Motor neuron (in vitro differentiated cells): ENCODE results near the gene POU2AF1. TPM values are rescaled to one million over a fixed set of nuclear protein-coding genes. Genes with fewer than 3 reads are reported as not detected.

Source experiments
- ATAC-seq, 8 experiments: fragments of 200-7000 bp; cut with Tn5 transposase; replicated peaks in 6 of 8; 2 replicates each; pipeline ENCODE4 v1.8.0; 2021; ENCODE audit warnings: mild to moderate bottlenecking in 8 of 8, moderate library complexity in 8 of 8
- H3K27ac ChIP-seq, 2 donors: fragments of 250-450 bp; sonication (Bioruptor Pico); 2 replicates each; pipeline ENCODE4 v1.9.0; 2021; ENCODE audit warnings: antibody characterized with exemption in 2 of 2, mild to moderate bottlenecking in 2 of 2, moderate library complexity in 1 of 2
- H3K4me1 ChIP-seq, 2 donors: fragments of 250-450 bp; sonication (Bioruptor Pico); replicated peaks in 1 of 2; 2 replicates each; pipeline ENCODE4 v1.6.1; 2021; ENCODE audit warnings: antibody characterized with exemption in 2 of 2, mild to moderate bottlenecking in 2 of 2, moderate library complexity in 1 of 2
- H3K4me3 ChIP-seq, 5 donors: fragments of 250-450 bp; sonication (Bioruptor Pico); 2 replicates each; pipeline ENCODE4 v1.9.0; 2021; ENCODE audit warnings: antibody characterized with exemption in 5 of 5, mild to moderate bottlenecking in 5 of 5, moderate library complexity in 4 of 5
- WGBS, 10 experiments: fragments of 450-650 bp; shearing (Covaris generic); methylation state at CpG; one replicate each; pipeline ENCODE4 v1.0.0; 2022; 5-methylcytosine and 5-hydroxymethylcytosine counted together
- in situ Hi-C, 9 experiments: fragments of 400-800 bp; cut with MboI; loops; one replicate each; pipeline ENCODE4 v1.15.0; 2021; ENCODE audit warnings: low sequenced_read_pairs in 9 of 9, low pct_unique_long_range_greater_than_20kb in 2 of 9; ENCODE audit not compliant: unreplicated experiment in 9 of 9
- total RNA-seq, 8 experiments: library from RNA; unstranded; fragments of 300-600 nt; gene quantifications; 2 replicates each; pipeline versions ENCODE4 v1.2.3 to v1.2.4, GENCODE V29; 2022

POU2AF1 gene, protein sequence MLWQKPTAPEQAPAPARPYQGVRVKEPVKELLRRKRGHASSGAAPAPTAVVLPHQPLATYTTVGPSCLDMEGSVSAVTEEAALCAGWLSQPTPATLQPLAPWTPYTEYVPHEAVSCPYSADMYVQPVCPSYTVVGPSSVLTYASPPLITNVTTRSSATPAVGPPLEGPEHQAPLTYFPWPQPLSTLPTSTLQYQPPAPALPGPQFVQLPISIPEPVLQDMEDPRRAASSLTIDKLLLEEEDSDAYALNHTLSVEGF
- total RNA-seq = 1 to 10 TPM in 1 of 8 experiments, under 1 TPM in 5, not detected in 2; 0.05 to 1.0 (median 0.35) TPM

- WGBS, 10 experiments = 25 to 87% (median 57%) methylated on average over 4 to 11 of the region's 33 CpGs; no CpG with 5 or more reads in 7 of the 10 experiments
- ATAC-seq = peak in 2 of 8 experiments; percentile 28 to 89
- in situ Hi-C loops = no loop called here
- Histone ChIP-seq H3K27ac (no peak within 1 kb of the TSS), H3K4me3 (no peak within 1 kb of the TSS), H3K4me1 (no peaks in the 10 kb centered on the region)
Measured at GRCh38 chr11:111378861-111379601, at the start of gene POU2AF1. Gene POU2AF1 (minus strand): TSS chr11:111379275. CDS start chr11:111379177, 98 bp downstream.

GRCh38 chr11:111428113-111428876 is 49.2 kb upstream of the POU2AF1 start:
- Histone ChIP-seq H3K4me1 (no peaks in the 10 kb centered on the region), H3K27ac (no peak overlapping the region), H3K4me3 (no peak overlapping the region)
- ATAC-seq = no peak
- in situ Hi-C loops = loop anchor here in 6 of 9 experiments (5.0 to 25.0 kb wide), 4 partner anchors 141 to 966 kb away; partner anchors contain the start of gene POU2AF3 (in 3 of the 6)
- 40 to 100% (median 86%) methylated on average over 1 to 5 of the region's 5 CpGs; no CpG with 5 or more reads in 1 of the 10 experiments for WGBS, 10 experiments

- WGBS, 10 experiments = 7 to 83% (median 59%) methylated on average over 1 to 3 of the region's 4 CpGs; no CpG with 5 or more reads in 1 of the 10 experiments
Measured at GRCh38 chr11:111427471-111427912, 48.4 kb upstream of the POU2AF1 start.

GRCh38 chr11:111426617-111427016 is 47.5 kb upstream of the POU2AF1 start:
- H3K4me3 ChIP-seq = no peak overlapping the region
- ATAC-seq = peak in 1 of 8 experiments; percentile 48
- H3K27ac ChIP-seq = no peak overlapping the region
- WGBS, 10 experiments = 71 to 92% (median 80%) methylated on average over 1 to 6 of the region's 6 CpGs; no CpG with 5 or more reads in 3 of the 10 experiments
- H3K4me1 ChIP-seq = no peaks in the 10 kb centered on the region
- in situ Hi-C loops = loop anchor here in 6 of 9 experiments (5.0 to 25.0 kb wide), 4 partner anchors 139 to 964 kb away; partner anchors contain the start of gene POU2AF3 (in 3 of the 6)

More at GRCh38 chr11:111427471-111427912, 48.4 kb upstream of the POU2AF1 start:
- ATAC-seq = peak in 1 of 8 experiments; percentile 38
- Histone ChIP-seq H3K4me1 (no peaks in the 10 kb centered on the region), H3K4me3 (no peak overlapping the region), H3K27ac (no peak overlapping the region)
- in situ Hi-C loops = loop anchor here in 6 of 9 experiments (5.0 to 25.0 kb wide), 4 partner anchors 140 to 965 kb away; partner anchors contain the start of gene POU2AF3 (in 3 of the 6)

- no peak overlapping the region for H3K4me3 ChIP-seq
- peak in 2 of 8 experiments; percentile 20 to 39 for ATAC-seq
- no peaks in the 10 kb centered on the region for H3K4me1 ChIP-seq
- H3K27ac ChIP-seq = no peak overlapping the region
- 14 to 83% methylated on average over 1 of the region's 1 CpG; no CpG with 5 or more reads in 8 of the 10 experiments for WGBS, 10 experiments
- in situ Hi-C loops = loop anchor here in 2 of 9 experiments (10.0 kb wide), 1 partner anchor 138 kb away; no protein-coding TSS in a partner anchor
Measured at GRCh38 chr11:111423250-111423615, 44.2 kb upstream of the POU2AF1 start.

DNA sequence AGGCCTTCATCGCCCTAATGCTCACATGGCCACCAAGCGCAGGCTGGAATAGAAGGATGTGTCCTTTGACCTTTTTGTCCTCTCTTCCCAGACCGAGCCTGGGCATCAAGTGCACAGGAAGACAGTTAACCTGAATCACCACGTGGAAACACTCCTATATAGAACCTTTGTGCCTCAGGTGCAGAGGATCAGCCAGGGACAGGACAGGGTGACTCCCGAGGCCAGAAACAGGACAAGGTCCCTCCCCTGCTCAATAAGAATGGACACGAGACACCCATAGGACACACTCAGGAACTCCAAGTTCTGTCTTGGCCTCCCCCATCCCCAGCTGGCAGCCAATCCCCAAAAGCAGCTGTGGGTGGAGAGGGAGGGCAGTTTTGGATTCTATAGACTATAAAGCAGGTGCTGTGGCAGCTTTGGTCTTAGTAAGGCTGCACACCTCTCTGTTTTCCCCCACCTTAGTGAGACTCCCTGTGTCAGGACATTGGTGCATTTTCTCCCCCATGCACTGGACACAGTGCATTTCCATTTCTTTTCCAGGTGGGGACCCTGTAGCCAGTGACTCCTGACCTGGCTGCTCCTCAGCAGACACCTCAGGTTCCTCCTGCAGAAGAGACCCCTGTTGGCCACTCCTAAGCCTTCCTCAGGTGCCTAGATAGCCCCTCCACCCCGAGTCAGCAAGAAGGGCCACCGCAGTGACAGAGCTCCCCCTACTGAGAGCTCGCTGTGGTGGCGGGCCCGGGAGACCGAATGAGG is 43.6 kb upstream of the POU2AF1 start:
- H3K4me1 ChIP-seq = no peaks in the 10 kb centered on the region
- H3K27ac ChIP-seq = no peak overlapping the region
- H3K4me3 ChIP-seq = no peak overlapping the region
- ATAC-seq = peak in 4 of 8 experiments; percentile 76 to 99 (median 92)
- 0 to 81% (median 40%) methylated on average over 1 to 7 of the region's 12 CpGs; no CpG with 5 or more reads in 2 of the 10 experiments for WGBS, 10 experiments
- in situ Hi-C loops = loop anchor here in 2 of 9 experiments (10.0 kb wide), 1 partner anchor 138 kb away; no protein-coding TSS in a partner anchor

DNA sequence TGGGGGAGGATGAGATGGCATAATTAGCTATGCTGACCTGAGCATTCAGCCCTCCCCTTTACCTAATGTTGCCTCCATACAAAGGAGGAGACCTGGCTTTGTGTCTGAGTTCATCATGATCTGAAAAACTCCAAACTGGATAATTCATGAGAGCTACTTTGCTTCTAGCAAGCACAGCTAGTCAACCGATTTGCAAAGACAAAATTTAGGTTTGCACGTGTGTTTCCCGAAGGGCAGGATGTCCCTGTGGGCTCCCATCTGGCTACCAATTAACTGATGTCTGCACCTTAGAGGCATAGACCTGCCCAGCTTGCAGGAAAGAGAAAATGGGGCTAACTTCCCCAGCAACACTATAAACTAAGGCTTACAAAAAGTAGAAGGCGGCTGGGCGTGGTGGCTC is 42.2 kb upstream of the POU2AF1 start:
- no peak for ATAC-seq
- Histone ChIP-seq H3K27ac (no peak overlapping the region), H3K4me3 (no peak overlapping the region), H3K4me1 (peaks cover 2 to 9% of the 10 kb centered on the region in 2 donors)
- WGBS, 10 experiments = 73 to 100% (median 94%) methylated on average over 2 to 5 of the region's 5 CpGs; no CpG with 5 or more reads in 1 of the 10 experiments
- in situ Hi-C loops = loop anchor here in 2 of 9 experiments (10.0 kb wide), 1 partner anchor 136 kb away; no protein-coding TSS in a partner anchor

DNA sequence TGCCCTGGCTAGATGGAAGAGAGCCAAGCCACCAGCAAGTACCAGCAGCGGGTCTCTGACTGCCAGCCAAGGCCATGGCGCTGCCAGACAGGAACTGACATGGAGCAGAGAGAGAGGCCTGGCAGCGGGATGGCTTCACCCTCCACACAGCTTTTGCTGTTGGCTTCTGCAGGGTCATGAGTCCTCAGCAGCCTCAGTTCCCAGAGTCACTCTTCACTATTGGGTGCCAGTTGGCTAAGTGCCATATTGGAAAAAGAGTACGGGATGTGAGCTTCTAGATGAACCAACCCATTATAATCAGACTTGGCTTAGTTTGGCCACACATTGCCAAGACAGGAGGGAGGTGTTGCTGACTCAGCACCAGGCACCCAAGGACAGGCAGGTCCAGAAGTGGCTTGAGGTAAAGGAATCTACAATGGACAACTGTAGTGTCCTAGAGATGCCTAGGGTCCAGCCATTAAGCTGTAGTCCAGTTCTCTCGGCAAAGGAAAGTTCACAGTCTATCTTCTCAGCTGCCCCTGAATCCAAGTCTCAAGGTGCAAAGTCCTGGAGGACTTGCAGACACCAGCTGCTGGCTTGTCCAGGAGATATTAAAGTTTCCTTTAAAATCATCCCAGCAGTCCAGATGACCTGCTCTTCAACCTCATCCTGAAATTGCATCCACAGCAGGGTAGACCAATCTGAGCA is 40.7 kb upstream of the POU2AF1 start:
- H3K4me1 ChIP-seq = peaks cover 2 to 9% of the 10 kb centered on the region in 2 donors
- in situ Hi-C loops = loop anchor here in 2 of 9 experiments (10.0 kb wide), 1 partner anchor 135 kb away; no protein-coding TSS in a partner anchor
- H3K4me3 ChIP-seq = no peak overlapping the region
- ATAC-seq = no peak
- WGBS, 10 experiments = 39 to 100% (median 83%) methylated on average over 1 to 4 of the region's 5 CpGs; no CpG with 5 or more reads in 4 of the 10 experiments
- no peak overlapping the region for H3K27ac ChIP-seq

GRCh38 chr11:111419181-111419580 is 40.1 kb upstream of the POU2AF1 start:
- in situ Hi-C loops = no loop called here
- Histone ChIP-seq H3K4me3 (no peak overlapping the region), H3K27ac (no peak overlapping the region), H3K4me1 (peaks cover 2 to 9% of the 10 kb centered on the region in 2 donors)
- no peak for ATAC-seq
- WGBS, 10 experiments = 50 to 83% (median 82%) methylated on average over 2 to 3 of the region's 4 CpGs; no CpG with 5 or more reads in 7 of the 10 experiments

- in situ Hi-C loops = no loop called here
- H3K4me1 ChIP-seq = peaks cover 2 to 9% of the 10 kb centered on the region in 2 donors
- no peak for ATAC-seq
- 40 to 100% (median 84%) methylated on average over 1 to 3 of the region's 5 CpGs; no CpG with 5 or more reads in 4 of the 10 experiments for WGBS, 10 experiments
- H3K4me3 ChIP-seq = no peak overlapping the region
- no peak overlapping the region for H3K27ac ChIP-seq
Measured at GRCh38 chr11:111418436-111418787, 39.3 kb upstream of the POU2AF1 start.

- no peak overlapping the region for H3K27ac ChIP-seq
- in situ Hi-C loops = no loop called here
- peaks cover 2 to 9% of the 10 kb centered on the region in 2 donors for H3K4me1 ChIP-seq
- ATAC-seq = peak in 4 of 8 experiments; percentile 9 to 90 (median 61)
- no peak overlapping the region for H3K4me3 ChIP-seq
- 28 to 100% (median 78%) methylated on average over 1 to 9 of the region's 10 CpGs; no CpG with 5 or more reads in 1 of the 10 experiments for WGBS, 10 experiments
Measured at GRCh38 chr11:111417766-111418435, 38.8 kb upstream of the POU2AF1 start.
